Neuronal stem cell (in vitro differentiated cells): Measurements from ENCODE around the gene INTS6.
A peak's percentile ranks its signal among the peaks of the same experiment; 100 is the strongest.

Experiments
- DNase-seq: peaks from one replicate; pipeline ENCODE4 v3.0.0-alpha.2; 2013; ENCODE audit warnings: low spot score
- H2AFZ ChIP-seq: one replicate; pipeline ENCODE4 v1.6.1; 2013; ENCODE audit warnings: mild to moderate bottlenecking, low read length, inconsistent platforms
- H2AK5ac ChIP-seq: 2 replicates; pipeline ENCODE4 v1.6.1; 2013; ENCODE audit warnings: low read depth, mild to moderate bottlenecking, inconsistent platforms, low read length, moderate library complexity, mixed read lengths
- H2BK120ac ChIP-seq: 2 replicates; pipeline ENCODE4 v1.6.1; 2013; ENCODE audit warnings: low read depth, mild to moderate bottlenecking, inconsistent platforms, low read length, moderate library complexity, mixed read lengths
- H2BK12ac ChIP-seq: one replicate; pipeline ENCODE4 v1.6.1; 2013; ENCODE audit warnings: low read length, inconsistent platforms
- H2BK15ac ChIP-seq: 2 replicates; pipeline ENCODE4 v1.6.1; 2013; ENCODE audit warnings: mild to moderate bottlenecking, low read length, inconsistent platforms, mixed read lengths
- H2BK5ac ChIP-seq: one replicate; pipeline ENCODE4 v1.6.1; 2013; ENCODE audit warnings: inconsistent platforms, mild to moderate bottlenecking, low read length, moderate library complexity
- H3K14ac ChIP-seq: one replicate; pipeline ENCODE4 v1.6.1; 2013; ENCODE audit warnings: low read length, inconsistent platforms
- H3K18ac ChIP-seq: 2 replicates; pipeline ENCODE4 v1.6.1; 2013; ENCODE audit warnings: low read length, inconsistent platforms
- H3K23ac ChIP-seq: 2 replicates; pipeline ENCODE4 v1.6.1; 2013; ENCODE audit warnings: low read depth, mild to moderate bottlenecking, mixed read lengths, low read length, inconsistent platforms; ENCODE audit not compliant: poor library complexity
- H3K27ac ChIP-seq: replicated peaks from 3 replicates; pipeline ENCODE4 v1.5.1; 2013; ENCODE audit warnings: low read length, inconsistent platforms
- H3K27me3 ChIP-seq, 3 experiments: 2 replicates each; pipeline ENCODE4 v1.6.1; 2013; ENCODE audit warnings: low read length in 3 of 3, mild to moderate bottlenecking in 2 of 3, inconsistent platforms in 1 of 3, low read depth in 1 of 3, mixed read lengths in 1 of 3, moderate library complexity in 1 of 3; ENCODE audit not compliant: control insufficient read depth in 3 of 3, insufficient read depth in 3 of 3
- H3K36me3 ChIP-seq, 2 donors: replicated peaks in 1 of 2; 2 replicates each; pipeline ENCODE4 v1.6.1; 2013; ENCODE audit warnings: low read length in 2 of 2; ENCODE audit not compliant: control insufficient read depth in 2 of 2, insufficient read depth in 2 of 2
- H3K4ac ChIP-seq: 2 replicates; pipeline ENCODE4 v1.6.1; 2013; ENCODE audit warnings: inconsistent platforms, mild to moderate bottlenecking, low read length, moderate library complexity
- H3K4me1 ChIP-seq, 2 donors: 1 replicate in 1 of 2; 2 replicates in 1 of 2; pipeline ENCODE4 v1.6.1; 2013; ENCODE audit warnings: low read length in 2 of 2, low read depth in 1 of 2; ENCODE audit not compliant: control insufficient read depth in 2 of 2, insufficient read depth in 1 of 2
- H3K4me2 ChIP-seq: one replicate; pipeline ENCODE4 v1.6.1; 2013; ENCODE audit warnings: mild to moderate bottlenecking, low read length, inconsistent platforms; ENCODE audit not compliant: insufficient read depth, poor library complexity, severe bottlenecking
- H3K4me3 ChIP-seq, 2 donors: 2 replicates each; pipeline ENCODE4 v1.5.1; 2013; ENCODE audit warnings: low read length in 2 of 2, mild to moderate bottlenecking in 2 of 2, inconsistent platforms in 1 of 2, moderate library complexity in 1 of 2
- H3K79me1 ChIP-seq: one replicate; pipeline ENCODE4 v1.6.1; 2013; ENCODE audit warnings: low read depth, mild to moderate bottlenecking, inconsistent platforms, low read length, moderate library complexity
- H3K9ac ChIP-seq: one replicate; pipeline ENCODE4 v1.6.1; 2013; ENCODE audit warnings: mild to moderate bottlenecking, low read depth, low read length, inconsistent platforms; ENCODE audit not compliant: poor library complexity
- H3K9me3 ChIP-seq, 2 donors: replicated peaks in 1 of 2; 2 replicates each; pipeline versions ENCODE3 to v1.6.1; 2013; ENCODE audit warnings: low read length in 2 of 2, mild to moderate bottlenecking in 2 of 2, inconsistent platforms in 1 of 2, low read depth in 1 of 2, mixed read lengths in 1 of 2, moderate library complexity in 1 of 2; ENCODE audit not compliant: control insufficient read depth in 2 of 2, insufficient read depth in 1 of 2
- H4K8ac ChIP-seq: one replicate; pipeline ENCODE4 v1.6.1; 2013; ENCODE audit warnings: low read depth, mild to moderate bottlenecking, inconsistent platforms, low read length, moderate library complexity
- H4K91ac ChIP-seq: one replicate; pipeline ENCODE4 v1.6.1; 2013; ENCODE audit warnings: low read length, low read depth, mild to moderate bottlenecking, inconsistent platforms; ENCODE audit not compliant: poor library complexity
- WGBS, 2 donors: extraction: QIAGEN DNeasy Blood & Tissue Kit; methylation state at CpG; one replicate each; pipeline ENCODE4 v1.1.7; 2013; ENCODE audit warnings: missing lambda C conversion rate in 2 of 2, mixed read lengths in 1 of 2; ENCODE audit not compliant: insufficient read length in 2 of 2, insufficient replicate concordance in 1 of 2; ENCODE audit errors: extremely low coverage in 2 of 2; 5-methylcytosine and 5-hydroxymethylcytosine counted together

Gene INTS6

GRCh38 chr13:51455532-51455931 is 2.7 kb upstream of the INTS6 start:
- Histone ChIP-seq H4K8ac (no peak overlapping the region), H3K4ac (no peak overlapping the region), H4K91ac (no peak overlapping the region), H3K36me3 (peaks cover 12 to 25% of the 10 kb centered on the region in 2 donors), H3K9me3 (peaks cover 8 to 15% of the 10 kb centered on the region in 2 donors), H3K14ac (no peak overlapping the region), H2AK5ac (peak overlapping the region; percentile 57), H3K4me3 (peak overlapping the region in 1 of 2 donors; percentile 59), H3K79me1 (no peaks in the 10 kb centered on the region), H2BK5ac (no peak overlapping the region), H3K27me3 (peaks cover 0 to 2% (median 0%) of the 10 kb centered on the region in 3 experiments), H3K9ac (peak overlapping the region; percentile 36), H3K4me2 (no peak overlapping the region), H3K4me1 (peaks cover 1 to 7% of the 10 kb centered on the region in 2 donors), H2BK12ac (peak overlapping the region; percentile 49), H3K27ac (no peak overlapping the region), H2AFZ (no peak overlapping the region), H2BK120ac (peak overlapping the region; percentile 42), H3K18ac (no peak overlapping the region), H2BK15ac (no peak overlapping the region), H3K23ac (no peak overlapping the region)
- WGBS, 2 donors, result no CpG with 5 or more reads among the region's 9 CpGs
- no peak for DNase-seq

- H3K9ac ChIP-seq, result no peak overlapping the region
- peak overlapping the region; percentile 77 to 92 for H3K4me3 ChIP-seq
- H3K4me2 ChIP-seq, result peak overlapping the region; percentile 53
- H4K91ac ChIP-seq, result no peak overlapping the region
- no peak overlapping the region for H2BK5ac ChIP-seq
- no peak overlapping the region for H2BK15ac ChIP-seq
- H3K18ac ChIP-seq, result no peak overlapping the region
- DNase-seq, result peak; percentile 8
- peaks cover 8 to 15% of the 10 kb centered on the region in 2 donors for H3K9me3 ChIP-seq
- H2AK5ac ChIP-seq, result no peak overlapping the region
- no peak overlapping the region for H2BK12ac ChIP-seq
- H4K8ac ChIP-seq, result no peak overlapping the region
- peaks cover 1 to 8% of the 10 kb centered on the region in 2 donors for H3K4me1 ChIP-seq
- peak overlapping the region; percentile 94 for H2AFZ ChIP-seq
- H3K27ac ChIP-seq, result peak overlapping the region; percentile 96
- H3K23ac ChIP-seq, result no peak overlapping the region
- H2BK120ac ChIP-seq, result no peak overlapping the region
- no peak overlapping the region for H3K4ac ChIP-seq
- no CpG with 5 or more reads among the region's 13 CpGs for WGBS, 2 donors
- no peaks in the 10 kb centered on the region for H3K79me1 ChIP-seq
- H3K27me3 ChIP-seq, result peaks cover 0 to 2% (median 0%) of the 10 kb centered on the region in 3 experiments
- no peak overlapping the region for H3K14ac ChIP-seq
- peaks cover 12 to 39% of the 10 kb centered on the region in 2 donors for H3K36me3 ChIP-seq
These were observed 1.3 kb upstream of the INTS6 start for GRCh38 chr13:51453959-51454703.

GRCh38 chr13:51453207-51453958 is 547 bp upstream of the INTS6 start:
- H4K91ac ChIP-seq, result no peak overlapping the region

More at GRCh38 chr13:51453207-51453958, 547 bp upstream of the INTS6 start:
- H2AFZ ChIP-seq, result peak overlapping the region; percentile 94
- peak overlapping the region; percentile 63 for H2AK5ac ChIP-seq
- H3K4ac ChIP-seq, result no peak overlapping the region
- peak overlapping the region; percentile 80 for H3K23ac ChIP-seq
- H2BK15ac ChIP-seq, result peak overlapping the region; percentile 39
- H3K27ac ChIP-seq, result peak overlapping the region; percentile 96
- no peak overlapping the region for H4K8ac ChIP-seq
- H3K18ac ChIP-seq, result peak overlapping the region; percentile 94
- H2BK120ac ChIP-seq, result no peak overlapping the region
- H3K4me3 ChIP-seq, result peak overlapping the region; percentile 77 to 92
- H3K9ac ChIP-seq, result peak overlapping the region; percentile 84
- H2BK12ac ChIP-seq, result no peak overlapping the region
- peak overlapping the region; percentile 39 for H2BK5ac ChIP-seq
- no peaks in the 10 kb centered on the region for H3K79me1 ChIP-seq
- H3K36me3 ChIP-seq, result peaks cover 12 to 46% of the 10 kb centered on the region in 2 donors
- peaks cover 1 to 8% of the 10 kb centered on the region in 2 donors for H3K4me1 ChIP-seq
- no peak for DNase-seq
- peaks cover 8 to 15% of the 10 kb centered on the region in 2 donors for H3K9me3 ChIP-seq
- no CpG with 5 or more reads among the region's 80 CpGs for WGBS, 2 donors
- H3K27me3 ChIP-seq, result peaks cover 0 to 2% (median 0%) of the 10 kb centered on the region in 3 experiments
- H3K14ac ChIP-seq, result no peak overlapping the region
- peak overlapping the region; percentile 53 for H3K4me2 ChIP-seq
